ENCODE results near the gene ITGA6.

DNA sequence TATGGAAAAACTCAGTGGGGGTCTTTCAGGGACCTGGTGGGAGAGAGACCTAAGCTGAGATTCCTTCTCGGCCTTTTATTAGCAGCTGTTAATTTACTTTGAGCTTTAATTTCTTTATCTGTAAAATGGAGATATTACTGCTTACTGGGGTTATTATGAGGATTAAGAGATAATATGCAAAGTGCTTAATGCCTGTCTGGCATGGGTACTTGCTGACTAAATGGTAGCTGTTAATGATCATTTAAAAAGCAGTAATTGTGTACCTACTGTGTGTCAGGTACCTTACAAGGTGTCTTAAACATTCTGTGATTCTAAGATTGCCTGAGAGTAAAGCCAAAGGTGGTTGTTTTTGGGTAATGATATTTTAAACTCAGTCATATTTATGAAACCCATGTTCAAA lies 2.6 kb downstream of the ITGA6 start:
- TF ChIP-seq, protein P1, sequence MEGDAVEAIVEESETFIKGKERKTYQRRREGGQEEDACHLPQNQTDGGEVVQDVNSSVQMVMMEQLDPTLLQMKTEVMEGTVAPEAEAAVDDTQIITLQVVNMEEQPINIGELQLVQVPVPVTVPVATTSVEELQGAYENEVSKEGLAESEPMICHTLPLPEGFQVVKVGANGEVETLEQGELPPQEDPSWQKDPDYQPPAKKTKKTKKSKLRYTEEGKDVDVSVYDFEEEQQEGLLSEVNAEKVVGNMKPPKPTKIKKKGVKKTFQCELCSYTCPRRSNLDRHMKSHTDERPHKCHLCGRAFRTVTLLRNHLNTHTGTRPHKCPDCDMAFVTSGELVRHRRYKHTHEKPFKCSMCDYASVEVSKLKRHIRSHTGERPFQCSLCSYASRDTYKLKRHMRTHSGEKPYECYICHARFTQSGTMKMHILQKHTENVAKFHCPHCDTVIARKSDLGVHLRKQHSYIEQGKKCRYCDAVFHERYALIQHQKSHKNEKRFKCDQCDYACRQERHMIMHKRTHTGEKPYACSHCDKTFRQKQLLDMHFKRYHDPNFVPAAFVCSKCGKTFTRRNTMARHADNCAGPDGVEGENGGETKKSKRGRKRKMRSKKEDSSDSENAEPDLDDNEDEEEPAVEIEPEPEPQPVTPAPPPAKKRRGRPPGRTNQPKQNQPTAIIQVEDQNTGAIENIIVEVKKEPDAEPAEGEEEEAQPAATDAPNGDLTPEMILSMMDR (IDR thresholded peaks at IDR 0.05; ENCODE audit: poor library complexity): no peak
- TF ChIP-seq EZH2 (IDR thresholded peaks at IDR 0.05; ENCODE audit: borderline replicate concordance): no peak
